PC-3 (cell line): ENCODE results near the gene TMPRSS7.

Source experiments
- EZH2 ChIP-seq: fragments of 300-600 bp; sonication (generic); IDR thresholded peaks from one replicate; pipeline ENCODE4 v1.6.1; 2017; ENCODE audit warnings: antibody characterized with exemption, mild to moderate bottlenecking, low read length; ENCODE audit not compliant: unreplicated experiment
- EZH2phosphoT487 ChIP-seq: fragments of 300-600 bp; sonication (generic); IDR thresholded peaks from 2 replicates; pipeline ENCODE4 v1.6.1; 2018; ENCODE audit warnings: mild to moderate bottlenecking, antibody characterized with exemption, low read length, borderline replicate concordance
- TF ChIP-seq, protein P1 (sequence below): fragments of 300-600 bp; sonication (generic); conservative IDR thresholded peaks from 2 replicates; pipeline ENCODE4 v1.5.1; 2017; ENCODE audit warnings: antibody characterized with exemption, low read depth, mild to moderate bottlenecking, low read length

DNA sequence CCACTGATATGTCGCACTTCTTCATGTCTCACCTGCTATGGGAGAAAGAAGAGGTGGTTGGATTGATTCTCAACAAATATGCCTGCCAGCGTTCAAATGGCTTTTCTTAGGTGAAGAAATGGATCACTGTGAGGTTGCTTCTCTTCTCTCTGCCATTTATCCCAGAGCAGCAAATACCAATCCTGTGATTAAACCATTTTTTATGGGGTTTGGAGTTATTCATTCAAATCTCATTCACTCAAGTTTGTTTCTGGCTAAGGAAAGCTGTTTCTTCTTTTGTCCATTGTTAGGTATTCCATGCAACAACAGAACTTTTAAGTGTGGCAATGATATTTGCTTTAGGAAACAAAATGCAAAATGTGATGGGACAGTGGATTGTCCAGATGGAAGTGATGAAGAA is 39.5 kb downstream of the TMPRSS7 start:
- TF ChIP-seq, protein P1, sequence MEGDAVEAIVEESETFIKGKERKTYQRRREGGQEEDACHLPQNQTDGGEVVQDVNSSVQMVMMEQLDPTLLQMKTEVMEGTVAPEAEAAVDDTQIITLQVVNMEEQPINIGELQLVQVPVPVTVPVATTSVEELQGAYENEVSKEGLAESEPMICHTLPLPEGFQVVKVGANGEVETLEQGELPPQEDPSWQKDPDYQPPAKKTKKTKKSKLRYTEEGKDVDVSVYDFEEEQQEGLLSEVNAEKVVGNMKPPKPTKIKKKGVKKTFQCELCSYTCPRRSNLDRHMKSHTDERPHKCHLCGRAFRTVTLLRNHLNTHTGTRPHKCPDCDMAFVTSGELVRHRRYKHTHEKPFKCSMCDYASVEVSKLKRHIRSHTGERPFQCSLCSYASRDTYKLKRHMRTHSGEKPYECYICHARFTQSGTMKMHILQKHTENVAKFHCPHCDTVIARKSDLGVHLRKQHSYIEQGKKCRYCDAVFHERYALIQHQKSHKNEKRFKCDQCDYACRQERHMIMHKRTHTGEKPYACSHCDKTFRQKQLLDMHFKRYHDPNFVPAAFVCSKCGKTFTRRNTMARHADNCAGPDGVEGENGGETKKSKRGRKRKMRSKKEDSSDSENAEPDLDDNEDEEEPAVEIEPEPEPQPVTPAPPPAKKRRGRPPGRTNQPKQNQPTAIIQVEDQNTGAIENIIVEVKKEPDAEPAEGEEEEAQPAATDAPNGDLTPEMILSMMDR, result no peak
- TF ChIP-seq EZH2 (no peak), EZH2phosphoT487 (no peak)
